GM19193 (cell line): ENCODE measurements around the gene KDM6A.

Experiments used
- POLR2A ChIP-seq: IDR thresholded peaks from 4 replicates; pipeline ENCODE4 v1.6.1; 2011; ENCODE audit not compliant: insufficient read depth, insufficient read length; ENCODE audit errors: extremely low read depth

KDM6A gene

DNA sequence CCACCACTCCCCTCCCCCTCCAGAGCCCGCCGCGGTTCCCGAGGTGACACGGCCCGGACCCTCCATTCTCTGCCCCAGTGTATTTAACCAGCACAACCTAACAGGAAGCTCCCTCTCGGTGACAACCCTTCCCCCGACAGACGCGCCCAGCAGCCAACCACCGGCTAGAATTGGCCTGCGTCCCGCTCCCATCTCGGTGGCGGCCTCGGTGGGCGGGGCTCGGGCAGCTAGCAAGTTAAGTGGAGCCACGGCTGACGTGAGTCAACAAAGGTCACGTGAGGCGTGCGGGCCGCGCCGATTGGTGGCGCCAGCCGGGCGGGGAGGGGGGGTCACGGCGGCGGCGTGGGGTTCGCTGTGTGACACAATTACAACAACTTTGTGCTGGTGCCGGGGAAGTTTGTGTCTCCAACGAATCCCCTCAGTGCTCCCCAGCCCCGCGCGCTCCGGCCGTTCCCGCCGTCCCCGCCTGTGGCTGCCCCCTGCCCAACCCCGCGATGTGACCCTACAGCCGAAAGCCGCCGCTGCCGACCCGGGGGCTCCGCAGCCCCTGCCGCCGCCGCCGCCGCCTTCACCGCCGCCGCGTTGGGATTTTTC lies at the start of gene KDM6A:
Gene KDM6A (plus strand): TSS at position 368 of the 594 bp plus-strand sequence. CDS start 364 bp downstream, outside the sequence.
- peak; percentile 80 for TF ChIP-seq POLR2A

DNA sequence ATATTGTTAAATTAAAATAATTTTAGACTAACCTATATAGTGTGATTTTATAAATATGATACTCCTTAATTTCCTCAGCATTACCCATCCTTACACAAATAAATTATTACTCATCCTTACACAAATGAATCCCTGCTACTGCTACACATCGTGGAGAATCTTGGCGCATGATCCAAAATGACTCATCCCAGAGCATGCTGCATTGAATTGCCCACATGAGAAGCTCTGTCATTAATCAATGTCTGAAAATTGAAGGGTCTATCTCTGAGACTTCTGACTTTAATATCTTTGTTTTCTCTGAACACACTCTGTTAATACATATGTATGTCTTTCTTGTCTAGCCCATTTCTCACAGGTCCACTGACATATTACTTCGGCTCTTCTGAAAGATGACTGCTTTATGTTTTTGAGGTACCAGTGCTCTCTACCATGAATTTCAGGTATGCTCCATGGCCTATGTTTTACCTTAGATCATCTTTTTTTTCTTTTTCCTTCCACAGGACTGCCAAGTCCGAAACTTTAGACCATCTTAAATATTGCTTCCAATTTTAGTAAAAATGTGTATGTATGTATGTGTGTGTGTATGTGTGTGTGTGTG lies 44.9 kb upstream of the KDM6A start:
- no peak for TF ChIP-seq POLR2A

DNA sequence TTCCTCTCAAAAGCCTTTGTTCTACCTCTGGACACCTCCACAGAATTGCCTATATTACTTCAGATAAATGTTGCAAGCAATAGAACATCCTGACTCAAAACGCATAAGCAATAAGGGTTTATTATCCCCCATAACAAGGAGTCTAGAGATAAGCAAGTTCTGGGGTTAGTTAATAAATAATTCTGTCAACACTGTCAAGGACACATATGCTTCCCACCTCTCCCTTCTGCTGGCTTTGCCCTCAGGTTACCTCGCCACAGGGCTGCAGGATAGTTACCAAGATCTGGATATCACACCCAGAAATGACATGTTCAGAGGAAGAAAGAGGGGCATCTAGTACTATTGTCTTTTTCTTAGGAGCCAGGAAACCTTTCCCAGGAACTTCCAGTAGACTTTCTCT lies 43.2 kb upstream of the KDM6A start:
- no peak for TF ChIP-seq POLR2A

- TF ChIP-seq POLR2A: no peak
Measured at GRCh38 chrX:44842550-44843317, 30.3 kb upstream of the KDM6A start.

GRCh38 chrX:44843318-44843702 lies 29.7 kb upstream of the KDM6A start:
- TF ChIP-seq POLR2A: no peak

DNA sequence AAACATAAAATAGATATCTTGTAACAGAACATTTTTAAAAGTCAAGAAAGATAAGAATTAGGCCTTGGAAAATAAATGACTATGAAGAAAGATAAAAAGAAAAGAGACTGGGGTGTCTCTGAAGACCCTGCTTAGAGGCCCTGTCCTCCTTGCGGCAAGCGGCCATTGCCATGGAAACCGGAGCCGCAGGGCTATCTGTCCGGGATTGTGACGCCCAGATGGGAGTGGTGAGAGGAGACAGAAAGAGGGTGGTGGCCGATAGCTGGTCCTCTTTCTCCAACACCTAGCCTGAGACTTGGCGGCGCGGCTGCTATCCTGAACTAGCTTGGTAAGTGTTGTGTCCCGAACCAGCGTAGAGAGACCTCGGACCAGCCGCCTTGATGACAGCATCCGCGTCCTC lies 29.2 kb upstream of the KDM6A start, which contains the start of gene DUSP21:
Gene DUSP21 (plus strand): TSS at position 269 of the 400 bp plus-strand sequence. CDS start 112 bp downstream, at position 381.
- TF ChIP-seq POLR2A: no peak

DNA sequence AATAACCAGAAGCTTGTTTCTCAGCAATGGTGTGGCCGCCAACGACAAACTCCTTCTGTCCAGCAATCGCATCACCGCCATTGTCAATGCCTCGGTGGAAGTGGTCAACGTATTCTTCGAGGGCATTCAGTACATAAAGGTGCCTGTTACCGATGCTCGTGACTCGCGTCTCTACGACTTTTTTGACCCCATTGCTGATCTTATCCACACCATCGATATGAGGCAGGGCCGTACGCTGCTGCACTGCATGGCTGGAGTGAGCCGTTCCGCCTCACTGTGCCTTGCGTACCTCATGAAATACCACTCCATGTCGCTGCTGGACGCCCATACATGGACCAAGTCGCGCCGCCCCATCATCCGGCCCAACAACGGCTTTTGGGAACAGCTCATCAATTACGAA lies 28.8 kb upstream of the KDM6A start:
- no peak for TF ChIP-seq POLR2A

GRCh38 chrX:44871114-44871645 lies 1.8 kb upstream of the KDM6A start:
- no peak for TF ChIP-seq POLR2A

- no peak for TF ChIP-seq POLR2A
Measured at GRCh38 chrX:44871931-44872820, 812 bp upstream of the KDM6A start.

DNA sequence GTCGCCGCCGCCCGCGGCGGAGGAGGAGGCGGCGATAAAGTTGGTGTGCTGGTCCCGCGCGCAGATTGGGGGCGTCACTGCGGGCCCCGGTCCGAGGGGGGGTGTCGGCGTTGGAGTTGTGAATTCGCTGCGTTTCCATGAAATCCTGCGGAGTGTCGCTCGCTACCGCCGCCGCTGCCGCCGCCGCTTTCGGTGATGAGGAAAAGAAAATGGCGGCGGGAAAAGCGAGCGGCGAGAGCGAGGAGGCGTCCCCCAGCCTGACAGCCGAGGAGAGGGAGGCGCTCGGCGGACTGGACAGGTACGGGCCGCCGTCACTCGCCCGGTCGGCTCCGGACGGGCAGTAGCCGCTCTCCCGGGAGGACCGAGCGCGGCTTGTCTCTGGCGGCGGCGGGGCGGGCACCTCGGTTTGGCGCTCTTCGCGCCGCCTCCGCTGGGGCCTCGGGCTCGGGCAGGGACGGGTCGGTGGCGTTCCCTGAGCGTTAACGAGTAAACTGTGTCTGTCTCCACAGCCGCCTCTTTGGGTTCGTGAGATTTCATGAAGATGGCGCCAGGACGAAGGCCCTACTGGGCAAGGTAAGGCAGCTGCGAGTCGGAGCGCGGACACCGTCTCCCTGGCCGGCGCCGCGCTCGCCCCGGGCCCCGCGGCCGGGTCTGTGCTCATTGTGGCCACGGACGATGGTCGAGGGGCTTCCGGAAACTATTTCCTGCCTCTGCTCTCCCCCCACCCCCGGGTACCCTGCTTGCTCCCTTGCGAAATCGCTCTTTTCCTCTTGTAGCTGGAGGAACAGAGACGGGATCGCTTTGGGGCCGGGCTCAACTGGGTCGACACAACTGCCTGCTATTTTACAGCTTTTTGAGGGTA lies 658 bp downstream of the KDM6A start:
- no peak for TF ChIP-seq POLR2A

- no peak for TF ChIP-seq POLR2A
Measured at GRCh38 chrX:44874420-44875184, 1.6 kb downstream of the KDM6A start.

DNA sequence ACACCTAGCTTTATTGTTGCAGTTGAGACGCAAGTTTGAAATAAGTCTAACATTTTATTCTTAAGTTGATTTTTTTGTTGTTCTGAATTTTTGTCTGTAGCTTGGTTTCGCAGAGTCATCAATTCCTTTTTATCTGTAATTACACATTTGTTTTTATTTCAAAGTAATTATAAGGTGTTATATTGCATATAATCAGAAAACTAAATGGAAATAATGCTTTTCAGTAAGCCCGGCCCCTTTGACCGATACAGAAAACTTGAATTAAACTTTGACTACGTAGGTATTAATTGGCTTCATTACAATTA lies 2.1 kb downstream of the KDM6A start:
- TF ChIP-seq POLR2A: no peak

DNA sequence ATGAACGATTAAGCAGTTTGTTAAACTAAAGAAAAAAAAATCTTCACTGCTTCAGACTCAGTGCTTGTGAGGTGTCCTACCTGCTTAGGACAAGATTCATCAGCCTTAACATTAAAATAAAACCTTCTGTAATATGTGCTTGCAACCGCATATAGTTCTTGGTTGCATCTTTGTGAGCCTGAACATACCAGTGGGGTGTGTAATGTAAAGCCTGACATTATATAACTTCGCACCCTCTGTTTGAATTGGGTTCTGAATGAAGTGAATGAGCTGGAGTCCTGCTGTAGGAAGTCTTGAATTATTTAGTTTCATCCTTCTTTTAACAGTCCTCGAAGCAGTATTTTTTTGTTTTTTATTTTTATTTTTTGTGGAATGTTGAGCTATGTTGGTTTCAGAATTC lies 3.1 kb downstream of the KDM6A start:
- TF ChIP-seq POLR2A: no peak
